Neural progenitor cell (in vitro differentiated cells): ENCODE measurements around the gene IGLON5.

Source experiments
- EZH2 ChIP-seq: fragments of 200-600 bp; sonication (generic); IDR thresholded peaks from 2 replicates; pipeline ENCODE4 v1.6.1; 2017; ENCODE audit warnings: antibody characterized with exemption, mild to moderate bottlenecking, moderate library complexity
- TF ChIP-seq, protein P1 (sequence below): fragments of 200-600 bp; sonication (generic); IDR thresholded peaks from 2 replicates; pipeline ENCODE4 v1.5.1; 2017; ENCODE audit warnings: antibody characterized with exemption, mild to moderate bottlenecking

DNA sequence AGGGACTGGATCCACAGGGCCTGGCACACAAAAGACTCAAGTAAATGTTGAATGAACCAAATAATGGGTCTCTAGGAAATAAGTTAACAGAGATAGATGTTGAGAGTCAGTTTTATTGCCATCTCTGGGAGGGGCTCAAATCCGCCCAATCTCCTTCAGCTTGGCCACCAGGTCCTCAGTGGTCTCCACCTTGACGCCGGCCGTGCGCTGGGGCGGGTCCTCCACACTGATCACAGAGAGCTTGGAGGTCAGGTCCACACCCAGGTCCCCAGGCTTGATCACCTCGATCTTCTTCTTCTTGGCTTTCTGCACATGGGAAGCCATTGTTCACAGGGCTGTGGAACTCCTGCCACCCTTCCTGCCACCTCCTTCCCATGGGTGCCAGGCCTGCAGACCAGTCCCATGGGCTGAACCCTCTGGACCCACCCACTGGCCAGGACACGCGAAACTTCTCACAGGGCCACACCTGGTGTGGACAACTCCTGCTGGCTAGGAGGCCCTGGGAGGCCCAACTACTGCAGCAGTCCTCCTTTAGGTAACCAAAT, 33.7 kb downstream of the IGLON5 start:
- TF ChIP-seq, protein P1, sequence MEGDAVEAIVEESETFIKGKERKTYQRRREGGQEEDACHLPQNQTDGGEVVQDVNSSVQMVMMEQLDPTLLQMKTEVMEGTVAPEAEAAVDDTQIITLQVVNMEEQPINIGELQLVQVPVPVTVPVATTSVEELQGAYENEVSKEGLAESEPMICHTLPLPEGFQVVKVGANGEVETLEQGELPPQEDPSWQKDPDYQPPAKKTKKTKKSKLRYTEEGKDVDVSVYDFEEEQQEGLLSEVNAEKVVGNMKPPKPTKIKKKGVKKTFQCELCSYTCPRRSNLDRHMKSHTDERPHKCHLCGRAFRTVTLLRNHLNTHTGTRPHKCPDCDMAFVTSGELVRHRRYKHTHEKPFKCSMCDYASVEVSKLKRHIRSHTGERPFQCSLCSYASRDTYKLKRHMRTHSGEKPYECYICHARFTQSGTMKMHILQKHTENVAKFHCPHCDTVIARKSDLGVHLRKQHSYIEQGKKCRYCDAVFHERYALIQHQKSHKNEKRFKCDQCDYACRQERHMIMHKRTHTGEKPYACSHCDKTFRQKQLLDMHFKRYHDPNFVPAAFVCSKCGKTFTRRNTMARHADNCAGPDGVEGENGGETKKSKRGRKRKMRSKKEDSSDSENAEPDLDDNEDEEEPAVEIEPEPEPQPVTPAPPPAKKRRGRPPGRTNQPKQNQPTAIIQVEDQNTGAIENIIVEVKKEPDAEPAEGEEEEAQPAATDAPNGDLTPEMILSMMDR, result no peak
- no peak for TF ChIP-seq EZH2
